SU-DHL-6 (cell line): ENCODE data around the gene TC2N.

Experiments used
- H2AFZ ChIP-seq: fragments of 200-600 bp; sonication (generic); 2 replicates; pipeline ENCODE4 v1.6.1; 2014; ENCODE audit warnings: low read depth, mild to moderate bottlenecking, moderate library complexity, mixed read lengths, antibody characterized with exemption, low read length; ENCODE audit not compliant: severe bottlenecking
- H3F3A ChIP-seq: fragments of 200-600 bp; shearing (Covaris generic); 2 replicates; pipeline ENCODE4 v1.6.0; 2016; ENCODE audit warnings: antibody characterized with exemption, mild to moderate bottlenecking; ENCODE audit not compliant: insufficient read depth
- H3K27ac ChIP-seq: fragments of 200-600 bp; sonication (generic); 2 replicates; pipeline ENCODE4 v1.5.1; 2016; ENCODE audit warnings: low read depth, mild to moderate bottlenecking, low read length, moderate library complexity, mixed read lengths
- H3K27me3 ChIP-seq: fragments of 200-600 bp; sonication (generic), shearing (Covaris generic); 2 replicates; pipeline ENCODE4 v1.6.0; 2014; ENCODE audit warnings: mild to moderate bottlenecking, low read length
- H3K36me3 ChIP-seq: fragments of 200-600 bp; sonication (generic); 2 replicates; pipeline ENCODE4 v1.6.1; 2014; ENCODE audit warnings: mild to moderate bottlenecking, low read length, mixed read lengths
- H3K4me2 ChIP-seq: fragments of 300-600, 200-600 bp; shearing (Covaris generic), sonication (generic); 2 replicates; pipeline ENCODE4 v1.6.0; 2014; ENCODE audit warnings: low read length, low read depth, mild to moderate bottlenecking; ENCODE audit not compliant: poor library complexity, severe bottlenecking
- H3K4me3 ChIP-seq: fragments of 200-600 bp; sonication (generic); 2 replicates; pipeline ENCODE4 v1.5.1; 2014; ENCODE audit warnings: antibody characterized with exemption, low read length, mild to moderate bottlenecking, mixed read lengths; ENCODE audit not compliant: insufficient read depth, poor library complexity, severe bottlenecking
- H3K79me2 ChIP-seq: fragments of 200-600 bp; sonication (generic); 2 replicates; pipeline ENCODE4 v1.6.1; 2014; ENCODE audit warnings: mild to moderate bottlenecking, low read length, moderate library complexity; ENCODE audit not compliant: insufficient read depth
- H3K9ac ChIP-seq: fragments of 200-600 bp; sonication (generic); 2 replicates; pipeline ENCODE4 v1.7.0; 2014; ENCODE audit warnings: mild to moderate bottlenecking, low read length
- H3K9me2 ChIP-seq: fragments of 200-600 bp; sonication (generic); replicated peaks from 2 replicates; pipeline ENCODE4 v1.6.1; 2014; ENCODE audit warnings: low read length; ENCODE audit not compliant: insufficient read depth
- H3K9me3 ChIP-seq: fragments of 200-600 bp; sonication (generic); 2 replicates; pipeline ENCODE4 v1.6.1; 2014; ENCODE audit warnings: low read length, mixed read lengths; ENCODE audit not compliant: insufficient read depth
- H4K20me1 ChIP-seq: fragments of 200-600 bp; sonication (generic); 2 replicates; pipeline ENCODE4 v1.6.1; 2014; ENCODE audit warnings: low read depth, mild to moderate bottlenecking, antibody characterized with exemption, low read length, moderate library complexity, mixed read lengths
- CTCF ChIP-seq: fragments of 200-600 bp; sonication (generic); IDR thresholded peaks from one replicate; pipeline ENCODE4 v1.5.1; 2017; ENCODE audit warnings: antibody characterized with exemption, mild to moderate bottlenecking, low read length, moderate library complexity; ENCODE audit not compliant: insufficient read depth, poor library complexity, severe bottlenecking
- EZH2phosphoT487 ChIP-seq: fragments of 200-600 bp; sonication (generic), shearing (Covaris generic); conservative IDR thresholded peaks from 2 replicates; pipeline ENCODE4 v1.6.1; 2018; ENCODE audit warnings: mild to moderate bottlenecking, antibody characterized with exemption, low read length, moderate library complexity, mixed read lengths

The TC2N gene

GRCh38 chr14:91890291-91890749 lies 23.0 kb upstream of the TC2N start:
- H3K9me3 ChIP-seq, result no peaks in the 10 kb centered on the region
- H3F3A ChIP-seq, result no peaks in the 10 kb centered on the region
- H3K79me2 ChIP-seq, result no peaks in the 10 kb centered on the region
- H3K9ac ChIP-seq, result no peak overlapping the region
- no peak overlapping the region for H3K27ac ChIP-seq
- H3K4me2 ChIP-seq, result no peak overlapping the region
- no peaks in the 10 kb centered on the region for H4K20me1 ChIP-seq
- H3K36me3 ChIP-seq, result no peaks in the 10 kb centered on the region
- H3K9me2 ChIP-seq, result no peaks in the 10 kb centered on the region
- no peaks in the 10 kb centered on the region for H3K27me3 ChIP-seq
- H2AFZ ChIP-seq, result no peak overlapping the region
- H3K4me3 ChIP-seq, result no peak overlapping the region
- TF ChIP-seq CTCF (no peak), EZH2phosphoT487 (no peak)

GRCh38 chr14:91889477-91890211 lies 22.3 kb upstream of the TC2N start:
- Histone ChIP-seq H3K27me3 (no peaks in the 10 kb centered on the region), H3K4me2 (no peak overlapping the region), H3K27ac (no peak overlapping the region), H3K4me3 (no peak overlapping the region), H3K9ac (no peak overlapping the region), H3F3A (no peaks in the 10 kb centered on the region), H3K9me3 (no peaks in the 10 kb centered on the region), H3K36me3 (no peaks in the 10 kb centered on the region), H2AFZ (no peak overlapping the region), H4K20me1 (no peaks in the 10 kb centered on the region), H3K9me2 (no peaks in the 10 kb centered on the region), H3K79me2 (no peaks in the 10 kb centered on the region)
- TF ChIP-seq EZH2phosphoT487 (no peak), CTCF (no peak)

GRCh38 chr14:91888641-91889476 lies 21.5 kb upstream of the TC2N start:
- Histone ChIP-seq H3K79me2 (no peaks in the 10 kb centered on the region), H3K9ac (no peak overlapping the region), H3F3A (no peaks in the 10 kb centered on the region), H3K36me3 (no peaks in the 10 kb centered on the region), H2AFZ (no peak overlapping the region), H3K27me3 (no peaks in the 10 kb centered on the region), H3K4me2 (no peak overlapping the region), H4K20me1 (no peaks in the 10 kb centered on the region), H3K9me2 (no peaks in the 10 kb centered on the region), H3K9me3 (no peaks in the 10 kb centered on the region), H3K27ac (no peak overlapping the region), H3K4me3 (no peak overlapping the region)
- TF ChIP-seq EZH2phosphoT487 (no peak), CTCF (no peak)
